ENCODE results near the gene SAFB2. TPM values are rescaled to one million over a fixed set of nuclear protein-coding genes. Genes with fewer than 3 reads are reported as not detected.

SAFB2 gene
- total RNA-seq, 1 experiment from 2014 or later = 10.9 TPM

- DNase-seq (ENCODE audit: low read depth, low spot score) = no peak
These were observed 31.8 kb downstream of the SAFB2 start for GRCh38 chr19:5590865-5591154.

GRCh38 chr19:5590151-5590864, 32.3 kb downstream of the SAFB2 start:
- no peak for DNase-seq (ENCODE audit: low read depth, low spot score)

More at GRCh38 chr19:5590865-5591154, 31.8 kb downstream of the SAFB2 start:
- in situ Hi-C loops (cut with HindIII; ENCODE audit: low pct_unique_long_range_greater_than_20kb, low sequenced_read_pairs) = no loop called here

GRCh38 chr19:5588906-5589676, 33.5 kb downstream of the SAFB2 start:
- in situ Hi-C loops (cut with HindIII; ENCODE audit: low pct_unique_long_range_greater_than_20kb, low sequenced_read_pairs) = no loop called here
- DNase-seq (ENCODE audit: low read depth, low spot score) = no peak

More at GRCh38 chr19:5590151-5590864, 32.3 kb downstream of the SAFB2 start:
- in situ Hi-C loops (cut with HindIII; ENCODE audit: low pct_unique_long_range_greater_than_20kb, low sequenced_read_pairs) = no loop called here

GRCh38 chr19:5588441-5588840, 34.1 kb downstream of the SAFB2 start:
- DNase-seq (ENCODE audit: low read depth, low spot score) = no peak
- in situ Hi-C loops (cut with HindIII; ENCODE audit: low pct_unique_long_range_greater_than_20kb, low sequenced_read_pairs) = no loop called here

GRCh38 chr19:5587661-5588060, 34.9 kb downstream of the SAFB2 start:
- DNase-seq (ENCODE audit: low read depth, low spot score) = no peak
- in situ Hi-C loops (cut with HindIII; ENCODE audit: low pct_unique_long_range_greater_than_20kb, low sequenced_read_pairs) = no loop called here

- in situ Hi-C loops (cut with HindIII; ENCODE audit: low pct_unique_long_range_greater_than_20kb, low sequenced_read_pairs) = no loop called here
- no peak for DNase-seq (ENCODE audit: low read depth, low spot score)
These were observed 35.5 kb downstream of the SAFB2 start for GRCh38 chr19:5587071-5587455.

- in situ Hi-C loops (cut with HindIII; ENCODE audit: low pct_unique_long_range_greater_than_20kb, low sequenced_read_pairs) = no loop called here
- DNase-seq (ENCODE audit: low read depth, low spot score) = no peak
These were observed 36.1 kb downstream of the SAFB2 start for GRCh38 chr19:5586300-5587070.

- in situ Hi-C loops (cut with HindIII; ENCODE audit: low pct_unique_long_range_greater_than_20kb, low sequenced_read_pairs) = no loop called here
- no peak for DNase-seq (ENCODE audit: low read depth, low spot score)
These were observed 36.9 kb downstream of the SAFB2 start for GRCh38 chr19:5585461-5586299.

GRCh38 chr19:5580161-5580571, 42.4 kb downstream of the SAFB2 start:
- DNase-seq (ENCODE audit: low read depth, low spot score) = no peak
- in situ Hi-C loops (cut with HindIII; ENCODE audit: low pct_unique_long_range_greater_than_20kb, low sequenced_read_pairs) = no loop called here

- in situ Hi-C loops (cut with HindIII; ENCODE audit: low pct_unique_long_range_greater_than_20kb, low sequenced_read_pairs) = no loop called here
These were observed 42.9 kb downstream of the SAFB2 start for GRCh38 chr19:5579697-5580096.

GRCh38 chr19:5579286-5579685, 43.3 kb downstream of the SAFB2 start:
- in situ Hi-C loops (cut with HindIII; ENCODE audit: low pct_unique_long_range_greater_than_20kb, low sequenced_read_pairs) = no loop called here

More at GRCh38 chr19:5579697-5580096, 42.9 kb downstream of the SAFB2 start:
- DNase-seq (ENCODE audit: low read depth, low spot score) = no peak

GRCh38 chr19:5578097-5578846, 44.3 kb downstream of the SAFB2 start:
- in situ Hi-C loops (cut with HindIII; ENCODE audit: low pct_unique_long_range_greater_than_20kb, low sequenced_read_pairs) = no loop called here
- DNase-seq (ENCODE audit: low read depth, low spot score) = peak; percentile 46

More at GRCh38 chr19:5579286-5579685, 43.3 kb downstream of the SAFB2 start:
- DNase-seq (ENCODE audit: low read depth, low spot score) = no peak

- DNase-seq (ENCODE audit: low read depth, low spot score) = no peak
- in situ Hi-C loops (cut with HindIII; ENCODE audit: low pct_unique_long_range_greater_than_20kb, low sequenced_read_pairs) = no loop called here
These were observed 47.0 kb downstream of the SAFB2 start for GRCh38 chr19:5575590-5575989.

GRCh38 chr19:5572556-5573286, 49.9 kb downstream of the SAFB2 start:
- DNase-seq (ENCODE audit: low read depth, low spot score) = no peak
- in situ Hi-C loops (cut with HindIII; ENCODE audit: low pct_unique_long_range_greater_than_20kb, low sequenced_read_pairs) = no loop called here

GRCh38 chr19:5571777-5572176, 50.8 kb downstream of the SAFB2 start:
- in situ Hi-C loops (cut with HindIII; ENCODE audit: low pct_unique_long_range_greater_than_20kb, low sequenced_read_pairs) = no loop called here
- DNase-seq (ENCODE audit: low read depth, low spot score) = no peak

- peak; percentile 13 for DNase-seq (ENCODE audit: low read depth, low spot score)
- in situ Hi-C loops (cut with HindIII; ENCODE audit: low pct_unique_long_range_greater_than_20kb, low sequenced_read_pairs) = no loop called here
These were observed 54.6 kb downstream of the SAFB2 start for GRCh38 chr19:5567970-5568407.

Data from SK-MEL-5 (cell line).